Fibroblast of the conjunctiva (primary cell): ENCODE data around the gene MYMX.
"Not testable (repeated sequence)": the region's sequence is repeated elsewhere in the genome, so short reads cannot be mapped to it uniquely, and the experiment has no call there.

Experiments
- DNase-seq: peaks from one replicate; pipeline ENCODE4 v3.0.0-alpha.2; 2010; ENCODE audit warnings: low read depth

Gene MYMX

GRCh38 chr6:44219815-44220784 lies 3.4 kb downstream of the MYMX start:
- DNase-seq: no peak

DNA sequence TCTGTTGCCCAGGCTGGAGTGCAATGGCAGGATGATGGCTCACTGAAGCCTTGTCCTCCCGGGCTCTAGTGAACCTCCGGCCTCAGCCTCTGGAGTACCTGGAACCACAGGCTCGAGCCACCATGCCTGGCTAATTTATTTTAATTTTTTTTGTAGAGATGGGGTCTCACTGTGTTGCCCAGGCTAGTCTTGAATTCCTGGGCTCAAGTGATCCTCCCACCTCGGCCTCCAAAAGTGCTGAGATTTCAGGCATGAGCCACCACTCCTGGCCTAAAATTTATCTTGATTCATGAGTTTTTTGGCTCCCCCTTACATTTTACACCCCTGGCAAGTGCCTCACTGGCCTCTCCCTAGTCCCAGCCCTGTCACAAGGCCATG lies 4.2 kb downstream of the MYMX start:
- DNase-seq: no peak

DNA sequence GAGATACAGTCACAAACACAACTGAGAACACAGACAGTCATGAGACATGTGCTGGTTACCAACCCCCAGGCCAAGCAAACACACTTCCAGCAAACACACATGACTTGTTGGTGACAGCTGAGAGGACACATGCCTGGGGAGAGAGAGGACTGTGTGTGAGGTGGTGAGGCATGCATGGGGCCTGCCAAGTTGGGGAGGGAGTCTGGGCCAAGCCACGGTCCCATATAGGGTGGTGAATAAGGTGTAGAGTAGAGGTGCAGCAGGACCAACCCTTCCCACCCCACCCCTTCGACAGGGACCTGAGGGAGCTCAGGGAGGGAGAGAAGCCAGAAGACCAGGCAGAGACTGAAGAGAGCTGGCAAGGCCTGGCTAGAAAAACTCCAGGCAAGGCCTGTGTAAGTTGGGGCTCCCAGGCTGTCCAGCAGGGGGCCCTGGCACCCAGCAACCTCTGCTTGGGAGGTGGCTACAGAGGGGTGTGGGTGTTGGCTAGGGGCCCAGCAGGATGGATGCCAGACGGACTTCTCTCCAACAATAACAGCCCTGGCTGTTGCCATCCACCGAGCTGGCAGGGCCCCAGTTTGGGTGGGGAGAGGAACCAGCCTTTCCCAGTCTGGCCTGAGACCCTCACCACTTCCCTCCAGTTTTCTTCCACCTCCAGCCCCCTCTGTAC lies 4.7 kb downstream of the MYMX start:
- peak; percentile 88 for DNase-seq

GRCh38 chr6:44221961-44222335 lies 5.2 kb downstream of the MYMX start:
- DNase-seq: no peak

- no peak for DNase-seq
Measured at GRCh38 chr6:44222486-44223318, 6.0 kb downstream of the MYMX start.

- DNase-seq: no peak
Measured at GRCh38 chr6:44223319-44224028, 6.7 kb downstream of the MYMX start, which contains the start of gene SLC29A1. TSS of gene SLC29A1 (plus strand) at chr6:44223595. CDS start at chr6:44227314, 3,719 bp downstream.

- DNase-seq: no peak
Measured at GRCh38 chr6:44224029-44224964, 7.6 kb downstream of the MYMX start.

DNA sequence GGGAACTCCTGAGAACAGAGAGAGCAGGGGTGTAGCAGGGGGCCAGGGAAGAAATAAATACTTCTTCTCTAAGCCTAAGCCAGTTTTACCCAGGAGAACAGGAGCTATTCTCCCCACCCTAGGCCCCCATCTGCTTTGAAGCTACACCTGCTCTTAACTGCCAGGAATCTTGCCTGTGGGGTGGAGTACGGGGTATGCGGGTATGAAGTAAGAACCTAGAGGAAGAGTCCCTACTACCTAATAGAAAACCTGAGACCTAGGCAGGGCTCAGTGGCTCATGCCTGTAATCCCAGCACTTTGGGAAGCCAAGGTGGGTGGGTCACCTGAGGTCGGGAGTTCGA lies 8.2 kb downstream of the MYMX start:
- DNase-seq: no peak

- DNase-seq: no peak
Measured at GRCh38 chr6:44225579-44226325, 9.0 kb downstream of the MYMX start.

- no peak for DNase-seq
Measured at GRCh38 chr6:44226368-44227147, 9.8 kb downstream of the MYMX start.

DNA sequence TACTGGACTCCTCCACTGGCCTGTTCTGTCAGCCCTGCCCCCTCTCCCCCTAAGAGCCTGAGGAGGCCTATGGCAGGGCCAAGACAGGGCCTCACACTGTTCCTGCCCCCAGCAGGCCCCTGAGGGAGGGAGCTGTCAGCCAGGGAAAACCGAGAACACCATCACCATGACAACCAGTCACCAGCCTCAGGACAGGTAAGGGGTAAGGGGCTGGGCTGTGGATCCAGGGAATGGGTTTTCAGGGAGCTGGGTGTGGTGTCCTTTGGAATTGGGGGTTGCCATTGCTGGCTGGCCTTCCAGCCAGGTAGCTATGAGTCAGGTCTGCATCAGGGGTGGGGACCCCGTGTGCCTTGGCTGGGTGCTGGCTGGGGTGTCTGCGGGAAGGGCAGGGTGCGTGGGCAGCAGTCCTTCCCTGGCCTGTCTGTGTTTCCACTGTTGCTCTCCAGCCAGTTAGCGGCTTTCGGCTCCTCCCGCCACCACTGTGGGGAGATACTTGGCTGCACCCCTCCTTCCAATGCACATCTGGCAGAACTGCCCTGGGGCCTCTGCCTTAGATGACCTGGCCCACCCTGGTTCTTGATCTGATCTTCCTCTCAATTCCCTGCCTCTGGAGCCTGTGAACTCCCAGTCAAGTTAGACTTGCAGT lies 10.5 kb downstream of the MYMX start:
- DNase-seq: no peak

DNA sequence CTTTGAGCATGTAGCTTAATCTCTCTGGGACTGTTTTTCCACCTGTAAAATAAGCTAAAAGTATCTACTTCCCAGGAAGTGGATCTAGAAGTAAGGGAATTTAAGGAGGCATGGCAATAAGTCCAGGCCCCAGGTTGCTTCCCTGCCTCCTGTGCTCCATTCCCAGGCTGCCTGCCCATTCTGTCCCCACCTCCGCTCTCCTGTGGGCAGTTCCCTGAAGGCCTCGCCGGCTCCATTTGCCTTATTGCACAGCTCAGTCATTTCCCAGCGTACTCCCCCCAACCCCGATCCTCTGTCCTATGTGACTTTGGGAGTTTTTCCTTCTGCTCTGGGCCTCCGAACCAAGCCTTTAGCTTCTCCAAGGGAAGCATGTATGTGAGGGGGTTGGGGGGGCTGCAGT lies 11.3 kb downstream of the MYMX start:
- no peak for DNase-seq

- no peak for DNase-seq
Measured at GRCh38 chr6:44228433-44228832, 11.7 kb downstream of the MYMX start.

DNA sequence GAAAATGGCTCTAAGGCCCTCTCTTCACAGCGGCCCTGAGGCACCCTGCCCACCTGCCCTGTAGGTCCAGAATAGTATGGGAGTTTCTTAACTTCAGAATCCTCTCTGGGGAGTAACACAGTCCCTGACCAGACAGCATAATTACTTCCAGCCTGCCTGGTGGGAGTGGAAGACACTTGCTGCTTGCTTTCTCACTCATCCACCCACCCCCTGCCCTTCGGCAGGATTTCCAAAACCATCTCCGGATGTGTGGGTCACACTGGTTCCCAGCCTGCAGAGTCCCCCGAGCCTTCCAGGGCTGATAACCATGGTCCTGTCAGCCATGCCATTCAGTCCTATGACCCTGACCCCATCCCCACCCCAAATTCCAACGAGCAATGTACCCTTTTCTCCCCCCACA lies 12.1 kb downstream of the MYMX start:
- DNase-seq: no peak

DNA sequence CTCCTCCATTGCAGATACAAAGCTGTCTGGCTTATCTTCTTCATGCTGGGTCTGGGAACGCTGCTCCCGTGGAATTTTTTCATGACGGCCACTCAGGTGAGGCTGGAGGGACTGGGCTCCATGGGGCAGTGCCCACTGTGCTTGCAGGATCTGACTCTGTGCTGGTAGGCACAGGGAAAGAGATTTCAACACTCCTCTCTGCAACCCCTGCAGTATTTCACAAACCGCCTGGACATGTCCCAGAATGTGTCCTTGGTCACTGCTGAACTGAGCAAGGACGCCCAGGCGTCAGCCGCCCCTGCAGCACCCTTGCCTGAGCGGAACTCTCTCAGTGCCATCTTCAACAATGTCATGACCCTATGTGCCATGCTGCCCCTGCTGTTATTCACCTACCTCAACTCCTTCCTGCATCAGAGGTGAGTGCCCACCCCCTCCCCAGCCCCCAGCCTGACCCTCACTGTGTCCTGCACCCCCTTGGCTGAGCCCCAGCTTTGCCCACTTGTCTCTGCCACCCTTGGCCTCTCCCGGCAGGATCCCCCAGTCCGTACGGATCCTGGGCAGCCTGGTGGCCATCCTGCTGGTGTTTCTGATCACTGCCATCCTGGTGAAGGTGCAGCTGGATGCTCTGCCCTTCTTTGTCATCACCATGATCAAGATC lies 12.8 kb downstream of the MYMX start:
- DNase-seq: no peak

DNA sequence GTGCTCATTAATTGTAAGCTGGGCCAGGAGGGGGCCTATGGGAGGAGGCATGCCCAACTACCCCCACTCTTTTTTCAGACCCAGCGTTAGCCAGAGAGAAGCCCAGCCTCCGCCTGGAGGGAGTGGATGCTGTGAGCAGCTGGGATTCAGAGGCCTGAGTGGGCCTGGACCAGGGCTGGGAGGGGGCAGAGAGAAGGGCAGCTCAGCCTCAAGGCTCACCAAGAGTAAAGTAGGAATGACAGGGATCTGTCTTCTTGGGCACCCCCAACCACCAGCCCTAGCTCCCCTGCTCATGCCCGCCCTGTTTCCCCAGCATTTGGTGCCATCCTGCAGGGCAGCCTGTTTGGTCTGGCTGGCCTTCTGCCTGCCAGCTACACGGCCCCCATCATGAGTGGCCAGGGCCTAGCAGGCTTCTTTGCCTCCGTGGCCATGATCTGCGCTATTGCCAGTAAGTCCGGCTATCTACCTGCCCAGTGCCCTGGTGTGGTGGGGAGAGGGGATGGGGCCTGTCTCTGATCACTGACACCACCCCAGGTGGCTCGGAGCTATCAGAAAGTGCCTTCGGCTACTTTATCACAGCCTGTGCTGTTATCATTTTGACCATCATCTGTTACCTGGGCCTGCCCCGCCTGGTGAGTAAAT lies 13.4 kb downstream of the MYMX start:
- DNase-seq: no peak

- DNase-seq: not testable (repeated sequence)
Measured at GRCh38 chr6:44231426-44231825, 14.7 kb downstream of the MYMX start.
